ENCODE measurements around the gene ST6GALNAC6.

DNA sequence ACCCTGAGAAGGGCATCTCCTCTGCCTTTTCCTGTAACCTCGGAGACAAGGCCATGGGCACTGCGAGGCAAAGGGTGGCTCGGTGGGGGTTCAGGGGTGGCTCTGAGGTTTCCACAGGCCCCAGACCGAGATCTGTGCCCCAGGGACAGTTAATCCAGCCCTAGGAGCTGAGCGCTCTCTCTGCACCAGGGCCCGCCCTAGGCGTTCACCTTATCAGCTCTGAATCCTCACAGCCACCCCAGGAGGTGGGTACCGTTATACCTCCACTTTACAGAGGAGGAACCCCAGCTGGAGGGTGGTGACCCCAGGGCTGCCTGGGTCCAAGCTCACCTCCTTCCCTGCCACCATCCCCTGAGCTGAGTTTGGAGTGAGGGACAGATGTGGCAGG, 42.7 kb downstream of the ST6GALNAC6 start:
- TF ChIP-seq, protein P1, sequence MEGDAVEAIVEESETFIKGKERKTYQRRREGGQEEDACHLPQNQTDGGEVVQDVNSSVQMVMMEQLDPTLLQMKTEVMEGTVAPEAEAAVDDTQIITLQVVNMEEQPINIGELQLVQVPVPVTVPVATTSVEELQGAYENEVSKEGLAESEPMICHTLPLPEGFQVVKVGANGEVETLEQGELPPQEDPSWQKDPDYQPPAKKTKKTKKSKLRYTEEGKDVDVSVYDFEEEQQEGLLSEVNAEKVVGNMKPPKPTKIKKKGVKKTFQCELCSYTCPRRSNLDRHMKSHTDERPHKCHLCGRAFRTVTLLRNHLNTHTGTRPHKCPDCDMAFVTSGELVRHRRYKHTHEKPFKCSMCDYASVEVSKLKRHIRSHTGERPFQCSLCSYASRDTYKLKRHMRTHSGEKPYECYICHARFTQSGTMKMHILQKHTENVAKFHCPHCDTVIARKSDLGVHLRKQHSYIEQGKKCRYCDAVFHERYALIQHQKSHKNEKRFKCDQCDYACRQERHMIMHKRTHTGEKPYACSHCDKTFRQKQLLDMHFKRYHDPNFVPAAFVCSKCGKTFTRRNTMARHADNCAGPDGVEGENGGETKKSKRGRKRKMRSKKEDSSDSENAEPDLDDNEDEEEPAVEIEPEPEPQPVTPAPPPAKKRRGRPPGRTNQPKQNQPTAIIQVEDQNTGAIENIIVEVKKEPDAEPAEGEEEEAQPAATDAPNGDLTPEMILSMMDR (IDR thresholded peaks at IDR 0.05) = no peak
- TF ChIP-seq POLR2A (IDR thresholded peaks at IDR 0.05) = no peak

All from Peyer's patch (tissue), 4 donors.